Right lobe of liver (tissue), 6 donors: ENCODE results near the gene ZNF341. TPM values are rescaled to one million over a fixed set of nuclear protein-coding genes. Genes with fewer than 3 reads are reported as not detected.
"Not testable (repeated sequence)": the region's sequence is repeated elsewhere in the genome, so short reads cannot be mapped to it uniquely, and the experiment has no call there.

Source experiments
- ATAC-seq, 4 donors: fragments of 200-7000 bp; cut with Tn5 transposase; one replicate each; pipeline ENCODE4 v1.9.1; 2020; ENCODE audit warnings: mild to moderate bottlenecking in 4 of 4, moderate library complexity in 4 of 4
- DNase-seq, 3 donors: peaks; one replicate each; pipeline ENCODE4 v3.0.0-alpha.2; 2020
- H3K27ac ChIP-seq, 3 donors: fragments of 200-600 bp; one replicate each; pipeline ENCODE4 v1.8.0; 2022
- H3K27me3 ChIP-seq, 2 donors: fragments of 200-600 bp; one replicate each; pipeline ENCODE4 v1.8.0; 2022
- H3K36me3 ChIP-seq, 4 donors: fragments of 200-600 bp; sonication (generic) in 1 of 4; one replicate each; pipeline versions ENCODE4 v1.5.1 to v1.8.0; 2017 to 2022; ENCODE audit warnings: control low read depth in 1 of 4
- H3K4me1 ChIP-seq, 4 donors: fragments of 200-600 bp; sonication (generic) in 1 of 4; one replicate each; pipeline versions ENCODE4 v1.5.1 to v1.8.0; 2017 to 2022; ENCODE audit warnings: control low read depth in 1 of 4
- H3K4me3 ChIP-seq, 3 donors: fragments of 200-600 bp; one replicate each; pipeline ENCODE4 v1.8.0; 2022
- H3K9me3 ChIP-seq, 4 donors: fragments of 200-600 bp; sonication (generic) in 1 of 4; one replicate each; pipeline versions ENCODE4 v1.5.1 to v1.8.0; 2017 to 2022; ENCODE audit warnings: control low read depth in 1 of 4
- POLR2A ChIP-seq: fragments of 450-650 bp; IDR thresholded peaks from one replicate; pipeline ENCODE4 v1.6.1; 2017; ENCODE audit warnings: antibody characterized with exemption, mild to moderate bottlenecking
- WGBS: methylation state at CpG from one replicate; pipeline ENCODE4 v1.1.6; 2018; ENCODE audit warnings: low coverage, low lambda C conversion rate; ENCODE audit not compliant: insufficient coverage; ENCODE audit errors: missing lambda C conversion rate; 5-methylcytosine and 5-hydroxymethylcytosine counted together
- intact Hi-C, 2 donors: fragments of 100-400 bp; cut with DNase I; formaldehyde crosslinking; loops; one replicate each; pipeline versions ENCODE4 v1.11.2 to v1.14.1; 2022
- total RNA-seq, 6 experiments: library from RNA; depleted of rRNA in 2 of 6; stranded (reverse); fragments of >200 nt in 2 of 6; fragmentation: NEBNext Ultra II Directional in 3 of 6; extraction: Animal tissue kit (Norgen Biotek cat#: 25700) in 3 of 6; gene quantifications; one replicate each; pipeline versions ENCODE4 v1.1.0 to v1.2.4, GENCODE V29; 2016 to 2023
- TF ChIP-seq, protein P1 (sequence below), 4 donors: fragments of 200-600 bp in 3 of 4; fragments of 450-650 bp in 1 of 4; IDR thresholded peaks; one replicate each; pipeline versions ENCODE4 v1.5.1 to v1.8.0; 2016 to 2022; ENCODE audit warnings: antibody characterized with exemption in 4 of 4, mild to moderate bottlenecking in 2 of 4
- donor health status: DM: no; HTN: yes; CAD: no.
- donor health status: DM: no; HTN: no; CAD: no.
- donor health status: DM: no; HTN: no; CAD: no.
- donor health status: DM: no; HTN: yes; CAD: no.
- donor health status: DM: no; HTN: yes; CAD: no.

The ZNF341 gene
- total RNA-seq, 6 experiments from 2014 or later = 0.99 to 2.0 (median 1.6) TPM

- WGBS = 88% methylated on average over 7 of the region's 11 CpGs
- intact Hi-C loops = no loop called here
- Histone ChIP-seq H3K27me3 (no peaks in the 10 kb centered on the region), H3K4me3 (no peak overlapping the region), H3K27ac (no peak overlapping the region), H3K36me3 (no peaks in the 10 kb centered on the region), H3K4me1 (no peaks in the 10 kb centered on the region), H3K9me3 (no peaks in the 10 kb centered on the region)
- ATAC-seq = no peak
- TF ChIP-seq POLR2A = no peak
- TF ChIP-seq, protein P1, sequence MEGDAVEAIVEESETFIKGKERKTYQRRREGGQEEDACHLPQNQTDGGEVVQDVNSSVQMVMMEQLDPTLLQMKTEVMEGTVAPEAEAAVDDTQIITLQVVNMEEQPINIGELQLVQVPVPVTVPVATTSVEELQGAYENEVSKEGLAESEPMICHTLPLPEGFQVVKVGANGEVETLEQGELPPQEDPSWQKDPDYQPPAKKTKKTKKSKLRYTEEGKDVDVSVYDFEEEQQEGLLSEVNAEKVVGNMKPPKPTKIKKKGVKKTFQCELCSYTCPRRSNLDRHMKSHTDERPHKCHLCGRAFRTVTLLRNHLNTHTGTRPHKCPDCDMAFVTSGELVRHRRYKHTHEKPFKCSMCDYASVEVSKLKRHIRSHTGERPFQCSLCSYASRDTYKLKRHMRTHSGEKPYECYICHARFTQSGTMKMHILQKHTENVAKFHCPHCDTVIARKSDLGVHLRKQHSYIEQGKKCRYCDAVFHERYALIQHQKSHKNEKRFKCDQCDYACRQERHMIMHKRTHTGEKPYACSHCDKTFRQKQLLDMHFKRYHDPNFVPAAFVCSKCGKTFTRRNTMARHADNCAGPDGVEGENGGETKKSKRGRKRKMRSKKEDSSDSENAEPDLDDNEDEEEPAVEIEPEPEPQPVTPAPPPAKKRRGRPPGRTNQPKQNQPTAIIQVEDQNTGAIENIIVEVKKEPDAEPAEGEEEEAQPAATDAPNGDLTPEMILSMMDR (IDR thresholded peaks at IDR 0.05) = no peak
- no peak for DNase-seq
These were observed 58.8 kb downstream of the ZNF341 start for GRCh38 chr20:33790566-33790965.

DNA sequence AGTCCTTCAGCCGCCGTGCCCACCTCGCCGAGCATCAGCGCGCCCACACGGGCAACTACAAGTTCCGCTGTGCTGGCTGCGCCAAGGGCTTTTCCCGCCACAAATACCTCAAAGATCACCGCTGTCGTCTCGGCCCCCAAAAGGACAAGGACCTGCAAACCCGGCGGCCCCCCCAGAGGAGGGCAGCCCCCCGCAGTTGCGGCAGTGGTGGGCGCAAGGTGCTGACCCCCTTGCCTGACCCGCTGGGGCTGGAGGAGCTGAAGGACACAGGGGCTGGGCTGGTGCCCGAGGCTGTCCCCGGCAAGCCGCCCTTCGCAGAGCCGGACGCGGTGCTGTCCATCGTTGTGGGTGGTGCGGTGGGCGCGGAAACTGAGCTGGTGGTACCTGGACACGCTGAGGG is 59.2 kb downstream of the ZNF341 start:
- H3K27ac ChIP-seq = no peak overlapping the region
- no peak overlapping the region for H3K4me3 ChIP-seq
- no peaks in the 10 kb centered on the region for H3K9me3 ChIP-seq
- ATAC-seq (no peak), DNase-seq (no peak)
- H3K36me3 ChIP-seq = no peaks in the 10 kb centered on the region
- H3K4me1 ChIP-seq = no peaks in the 10 kb centered on the region
- 90% methylated on average over 2 of the region's 31 CpGs for WGBS
- TF ChIP-seq, protein P1 (IDR thresholded peaks at IDR 0.05) = no peak
- no peak for TF ChIP-seq POLR2A
- no peaks in the 10 kb centered on the region for H3K27me3 ChIP-seq
- intact Hi-C loops = no loop called here

DNA sequence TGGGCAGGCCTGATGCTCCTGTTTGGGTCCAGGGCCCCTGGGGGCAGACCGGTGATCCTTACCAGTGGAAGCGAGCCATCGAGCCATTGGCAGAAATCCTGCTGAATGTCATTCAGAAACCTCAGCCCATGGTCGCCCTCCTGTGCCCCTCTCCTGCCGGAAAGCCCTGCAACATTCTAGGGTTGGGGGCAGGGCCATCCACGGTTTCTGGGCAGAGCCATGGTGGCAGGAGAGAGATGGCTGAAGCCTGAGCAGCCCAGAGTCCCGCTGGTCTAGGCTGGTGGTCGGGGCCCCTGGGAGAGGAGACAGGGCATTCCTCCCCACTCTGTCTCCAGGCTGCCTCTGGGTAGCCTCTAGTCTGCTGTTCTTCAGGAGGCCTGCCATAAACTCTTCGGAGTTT is 59.7 kb downstream of the ZNF341 start:
- Histone ChIP-seq H3K4me1 (no peaks in the 10 kb centered on the region), H3K36me3 (no peaks in the 10 kb centered on the region), H3K27me3 (no peaks in the 10 kb centered on the region), H3K27ac (no peak overlapping the region), H3K4me3 (no peak overlapping the region), H3K9me3 (no peaks in the 10 kb centered on the region)
- intact Hi-C loops = no loop called here
- ATAC-seq (no peak), DNase-seq (no peak)
- no CpG with 5 or more reads among the region's 9 CpGs for WGBS
- TF ChIP-seq, protein P1 (IDR thresholded peaks at IDR 0.05) = no peak
- TF ChIP-seq POLR2A = no peak

- H3K4me3 ChIP-seq = no peak overlapping the region
- ATAC-seq (peak; percentile 25 to 46 (median 38)), DNase-seq (peak in 1 of 3 donors; percentile 55)
- no peaks in the 10 kb centered on the region for H3K36me3 ChIP-seq
- intact Hi-C loops = no loop called here
- TF ChIP-seq, protein P1 (IDR thresholded peaks at IDR 0.05) = peak; percentile 56 to 77 (median 64)
- no peak for TF ChIP-seq POLR2A
- H3K27ac ChIP-seq = no peak overlapping the region
- no peaks in the 10 kb centered on the region for H3K4me1 ChIP-seq
- no peaks in the 10 kb centered on the region for H3K9me3 ChIP-seq
- WGBS = 35% methylated on average over 7 of the region's 13 CpGs
- no peaks in the 10 kb centered on the region for H3K27me3 ChIP-seq
These were observed 60.3 kb downstream of the ZNF341 start for GRCh38 chr20:33791959-33792597.

GRCh38 chr20:33792598-33792989 is 60.8 kb downstream of the ZNF341 start:
- intact Hi-C loops = not testable (repeated sequence)

More at GRCh38 chr20:33792598-33792989, 60.8 kb downstream of the ZNF341 start:
- H3K27me3 ChIP-seq, DNase-seq, H3K4me1 ChIP-seq, H3K9me3 ChIP-seq, H3K4me3 ChIP-seq, H3K36me3 ChIP-seq, ATAC-seq, H3K27ac ChIP-seq: not testable (repeated sequence)
- WGBS = 27% methylated on average over 2 of the region's 3 CpGs
